Stimulated activated CD4-positive, alpha-beta T cell treated with anti-CD3 and anti-CD28 coated beads, TNF-alpha, amount 100 ng/mL, for 24 hours (primary cell): ENCODE results near the gene NRG3.

Experiments
- DNase-seq, 3 experiments: peaks; one replicate each; pipeline ENCODE4 v3.0.0-alpha.2; 2020; ENCODE audit warnings: low read depth in 3 of 3

NRG3 gene

DNA sequence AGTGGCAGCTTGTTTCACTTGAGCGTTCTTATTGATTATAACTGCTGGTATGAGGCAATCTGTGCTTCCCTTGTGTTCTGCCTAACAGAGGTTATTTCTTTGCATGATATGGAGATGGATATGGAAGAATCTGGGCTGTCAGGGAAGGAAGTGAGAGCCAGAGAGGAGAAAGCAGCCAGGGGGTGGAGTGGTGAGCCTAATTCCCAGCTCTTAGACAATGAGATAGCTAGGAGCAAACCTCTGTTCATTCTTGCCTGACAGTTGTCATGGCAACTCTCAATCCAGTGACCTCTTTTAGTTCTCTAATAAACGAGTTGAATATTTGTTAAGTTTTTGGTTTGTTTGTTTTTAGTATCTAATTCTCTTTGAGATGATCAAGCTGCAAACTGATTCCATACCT is 214.3 kb downstream of the NRG3 start:
- no peak for DNase-seq

DNA sequence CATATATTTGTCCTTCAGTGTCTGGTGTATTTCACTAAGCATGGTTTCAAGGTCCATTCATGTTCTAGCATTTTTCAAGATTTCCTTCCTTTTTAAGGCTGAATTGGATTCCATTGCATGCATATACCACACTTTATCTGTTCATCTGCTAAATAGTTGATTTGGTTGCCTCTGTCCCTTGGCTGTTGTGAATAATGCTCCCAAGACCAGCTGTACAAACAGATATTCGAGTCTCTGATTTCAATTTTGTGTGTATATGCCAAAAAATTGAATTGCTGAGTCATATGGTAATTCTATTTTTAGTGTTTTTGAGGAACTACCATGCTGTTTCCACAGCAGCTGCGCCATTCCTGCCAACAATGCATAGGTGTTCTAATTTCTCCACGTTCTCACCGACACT is 216.4 kb downstream of the NRG3 start:
- no peak for DNase-seq

DNA sequence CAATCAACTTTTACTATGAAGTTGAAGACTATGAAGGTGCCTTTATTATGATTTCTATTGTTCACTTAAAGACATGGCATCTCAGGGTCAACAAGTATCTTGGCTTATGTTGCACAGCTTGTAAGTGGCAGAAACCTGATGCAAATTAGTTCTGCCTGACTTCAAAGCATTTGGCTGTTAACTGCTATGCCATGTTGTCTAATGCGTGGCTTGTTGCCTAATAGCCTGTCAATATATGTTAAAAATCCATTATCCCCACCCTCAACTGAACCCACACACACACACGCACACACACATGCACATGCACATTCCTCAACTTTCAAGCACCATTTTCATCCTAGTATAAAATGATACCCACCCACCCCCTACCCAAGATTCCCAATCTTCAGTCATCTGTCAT is 217.1 kb downstream of the NRG3 start:
- DNase-seq: no peak

DNA sequence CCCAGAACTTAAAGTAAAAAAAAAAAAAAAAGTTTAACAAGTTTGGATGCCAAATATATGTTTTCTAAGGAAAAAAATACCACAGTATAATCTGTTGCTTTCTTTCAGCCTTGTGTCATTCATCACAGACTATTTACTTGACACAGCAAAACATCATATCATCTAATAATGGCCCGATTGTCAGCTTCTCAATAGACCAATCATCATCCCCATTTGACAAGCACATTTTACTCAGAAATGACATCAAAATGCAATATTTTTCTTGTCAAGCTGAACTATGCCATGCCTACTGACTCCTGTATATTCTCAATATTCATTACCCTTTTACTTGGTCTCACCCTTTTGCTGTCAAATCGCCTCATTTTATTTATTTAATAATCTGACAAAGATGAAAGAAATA is 249.7 kb downstream of the NRG3 start:
- no peak for DNase-seq

DNA sequence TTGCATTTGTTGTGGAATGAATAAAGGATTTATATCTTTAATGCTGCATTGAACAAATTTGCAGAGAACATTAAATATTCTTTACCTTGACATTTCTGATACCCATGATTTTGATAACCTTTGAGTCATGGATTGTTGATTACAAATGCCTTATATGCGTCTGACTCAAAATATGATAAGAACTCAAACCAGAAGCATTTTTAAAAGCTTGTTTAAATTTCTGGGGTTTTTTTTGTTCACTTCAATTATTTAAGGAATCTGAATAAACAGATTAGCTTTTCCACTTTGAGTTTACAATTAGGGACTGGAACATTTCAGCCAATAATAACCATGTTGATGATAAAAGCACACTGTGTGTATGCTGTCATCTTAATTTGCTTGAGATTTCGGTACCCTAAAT is 253.5 kb downstream of the NRG3 start:
- no peak for DNase-seq

DNA sequence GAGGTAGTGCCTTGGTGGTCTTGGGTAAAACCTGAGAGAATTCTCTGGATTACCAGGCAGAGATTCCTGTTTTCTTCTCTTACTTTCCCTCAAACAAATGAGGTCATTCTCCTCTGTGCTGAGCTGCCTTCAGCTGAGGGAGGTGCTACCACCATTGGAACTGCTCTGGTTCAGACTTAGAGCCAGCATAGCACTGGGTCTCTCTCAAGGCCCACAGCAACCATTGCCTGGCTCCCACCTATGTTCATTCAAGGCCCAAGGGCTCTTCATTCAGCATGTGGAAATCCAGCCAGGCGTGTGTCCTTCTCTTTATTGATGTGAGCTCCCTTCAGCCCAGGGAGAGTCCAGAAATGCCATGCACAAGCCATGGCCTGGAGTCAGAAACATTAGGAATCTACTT is 261.1 kb downstream of the NRG3 start:
- no peak for DNase-seq

DNA sequence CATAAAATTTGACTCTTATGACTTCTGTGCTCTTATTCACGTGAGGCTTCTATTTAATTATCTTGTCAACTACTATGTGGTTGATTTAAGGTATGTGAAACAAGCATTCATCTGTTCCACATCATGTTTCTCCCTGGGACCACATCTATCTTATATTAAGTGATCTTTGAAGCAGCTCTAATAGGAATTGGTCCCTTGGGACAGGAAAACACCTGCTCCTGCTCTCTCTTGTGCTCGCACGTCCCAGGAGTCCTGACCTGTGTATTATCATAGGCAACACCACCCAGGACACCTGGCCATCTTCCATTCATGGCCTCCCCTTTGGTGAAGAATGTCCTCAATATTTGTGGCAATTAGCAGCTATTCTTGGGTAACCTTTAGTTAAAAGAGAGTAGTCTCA is 269.2 kb downstream of the NRG3 start:
- no peak for DNase-seq

DNA sequence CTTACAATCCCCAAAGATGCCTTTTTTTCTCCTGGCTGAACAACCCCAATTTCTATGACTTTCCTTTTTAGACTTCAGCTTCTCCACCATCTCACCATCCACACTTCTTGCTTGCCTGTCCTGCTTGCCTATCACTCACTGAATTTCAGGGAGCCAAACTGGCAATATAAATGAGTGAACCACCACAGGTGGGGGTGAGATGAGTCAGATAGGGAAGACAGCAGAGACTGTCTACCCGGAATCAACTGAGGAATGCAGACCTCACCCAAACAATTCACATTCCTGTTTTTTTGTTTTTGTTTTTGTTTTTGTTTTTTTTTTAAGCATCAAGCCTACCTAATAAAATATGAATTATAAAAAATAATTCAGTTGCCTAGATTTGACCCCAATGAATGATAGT is 273.8 kb downstream of the NRG3 start:
- no peak for DNase-seq

DNA sequence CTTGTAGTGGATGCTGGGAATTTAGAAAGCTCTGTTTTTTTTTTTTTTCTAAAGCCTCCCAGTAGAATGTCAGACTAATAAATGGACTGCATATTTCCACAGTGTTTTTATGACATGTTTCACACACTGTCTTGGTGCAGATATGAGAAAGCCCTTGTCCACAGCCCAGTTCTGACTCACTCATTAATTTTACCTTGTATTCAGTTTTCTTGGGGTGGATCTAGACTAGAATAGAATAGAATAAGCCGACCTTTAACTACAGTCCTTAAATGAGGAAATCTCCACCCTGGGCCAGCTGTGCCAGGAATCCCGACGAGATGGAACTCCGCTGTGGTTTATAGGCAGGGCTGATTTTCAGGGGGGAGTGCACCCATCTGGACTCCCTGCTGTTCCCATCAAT is 274.7 kb downstream of the NRG3 start:
- no peak for DNase-seq

DNA sequence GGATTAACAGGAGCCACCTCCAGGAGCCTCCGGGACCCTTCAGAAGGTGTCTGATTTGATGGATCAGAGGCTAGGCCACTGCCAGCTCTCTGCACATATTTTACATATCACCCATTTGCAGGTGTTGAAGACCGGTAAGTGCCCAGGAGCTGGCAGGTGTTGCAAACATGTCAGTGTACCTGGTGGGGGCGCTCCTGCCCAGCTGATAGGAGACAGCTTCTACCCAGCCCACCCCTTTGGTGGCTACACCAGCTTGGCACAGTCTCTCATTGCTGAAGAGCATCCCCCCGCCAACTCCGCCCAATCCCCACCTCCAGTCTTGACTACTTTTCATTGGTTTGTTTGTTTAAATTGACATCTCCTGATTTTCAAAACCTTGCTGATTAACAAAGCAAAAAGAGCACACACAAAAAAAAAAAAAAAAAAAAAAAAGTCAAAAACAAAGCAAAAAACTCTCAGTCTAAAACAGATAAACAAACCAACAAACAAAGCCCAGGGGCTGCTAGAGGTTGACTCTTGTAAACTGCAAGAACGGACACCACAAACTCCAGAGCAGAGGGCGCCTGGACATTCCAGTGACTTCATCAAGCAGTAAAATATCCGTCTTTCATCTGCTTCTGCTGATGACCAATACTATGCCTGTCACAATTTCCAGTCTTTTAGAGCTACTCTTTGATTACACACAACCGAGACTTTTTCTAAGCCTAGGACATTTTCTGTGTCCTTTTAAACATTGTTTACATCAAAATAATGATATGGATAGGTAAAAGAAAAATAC is 275.3 kb downstream of the NRG3 start:
- no peak for DNase-seq

DNA sequence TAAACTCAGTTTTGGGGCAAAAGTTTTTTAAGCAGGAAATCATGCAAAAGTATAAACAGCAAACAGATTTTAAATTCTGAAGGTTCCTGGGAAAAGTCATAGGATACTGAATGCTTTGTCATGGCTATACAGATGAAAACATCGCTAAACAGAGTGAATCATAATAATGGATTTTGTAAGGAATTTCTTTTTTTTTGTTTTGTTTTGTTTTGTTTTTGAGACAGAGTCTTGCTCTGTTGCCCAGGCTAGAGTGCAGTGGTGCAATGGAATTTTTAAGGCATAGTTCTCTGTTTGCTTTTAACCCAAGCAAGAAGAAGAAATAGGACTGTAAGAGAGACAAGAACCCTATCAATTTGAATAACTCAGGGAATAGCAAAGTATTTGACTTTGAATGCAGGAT is 285.3 kb downstream of the NRG3 start:
- DNase-seq: no peak

DNA sequence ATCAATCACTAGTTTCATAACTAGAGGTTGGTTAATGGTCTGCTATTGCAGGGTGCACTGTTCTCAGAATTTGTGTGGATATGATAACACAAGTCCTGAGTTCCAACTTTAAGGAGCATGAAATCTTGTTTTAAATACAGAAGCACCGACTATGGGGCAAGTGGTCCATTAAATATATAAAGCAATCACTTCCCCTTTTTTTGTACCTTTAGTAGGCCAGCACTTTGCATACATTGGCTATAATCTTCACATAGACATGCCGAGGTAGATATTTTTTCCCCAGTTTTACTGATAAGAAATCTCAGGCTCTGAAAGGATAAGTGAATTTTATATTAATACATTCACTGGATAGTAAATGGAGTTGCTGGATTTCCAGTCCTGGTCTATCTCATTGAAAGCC is 286.3 kb downstream of the NRG3 start:
- DNase-seq: no peak

DNA sequence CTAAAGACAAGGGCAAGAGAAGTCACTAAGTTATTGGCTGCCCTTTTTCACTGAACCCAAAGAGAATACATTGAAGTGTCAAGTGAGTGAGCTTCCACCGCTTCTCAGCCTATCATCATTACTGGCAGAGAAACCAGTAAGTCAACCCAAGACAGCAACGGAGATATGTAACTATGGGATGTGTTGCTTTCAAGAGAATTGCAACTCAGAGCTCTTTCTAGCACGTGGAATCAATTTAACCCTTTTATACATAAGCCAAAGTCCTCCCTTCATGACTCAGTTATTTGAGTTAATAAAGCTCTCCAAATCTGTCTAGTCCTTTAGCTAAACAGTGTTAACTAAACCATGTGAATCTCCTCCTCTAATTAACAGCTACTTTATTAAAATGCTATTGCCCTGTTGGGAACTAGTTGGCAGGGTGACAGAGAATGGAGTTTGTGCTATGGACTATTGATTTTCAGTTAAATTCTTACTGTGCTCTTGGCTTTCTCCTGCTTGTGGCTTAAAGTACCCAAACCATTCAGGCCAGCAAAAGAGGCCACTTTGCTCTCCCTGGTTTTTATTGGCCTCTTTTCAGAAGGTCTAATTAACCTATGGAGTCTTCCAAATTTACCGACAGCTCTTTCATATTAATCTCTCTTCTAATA is 287.7 kb downstream of the NRG3 start:
- DNase-seq: no peak

DNA sequence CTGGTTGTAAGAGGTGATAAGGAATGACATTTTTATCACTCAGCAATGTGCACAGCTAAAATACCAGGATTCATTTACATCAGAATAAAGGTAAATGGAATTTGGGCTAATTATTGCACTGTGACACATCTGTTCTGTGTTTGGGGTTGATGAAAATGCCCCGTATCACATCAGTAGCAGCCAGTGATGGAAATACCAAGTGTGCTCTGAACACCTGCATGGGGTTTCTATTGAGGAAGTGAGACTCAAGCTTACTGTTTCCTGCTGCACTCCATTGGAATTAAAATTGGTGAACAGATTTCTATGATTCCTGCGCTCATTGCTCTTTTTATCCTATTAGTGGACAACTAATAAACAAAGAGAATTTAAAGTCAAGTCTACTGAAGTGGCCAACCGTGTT is 296.9 kb downstream of the NRG3 start:
- no peak for DNase-seq

DNA sequence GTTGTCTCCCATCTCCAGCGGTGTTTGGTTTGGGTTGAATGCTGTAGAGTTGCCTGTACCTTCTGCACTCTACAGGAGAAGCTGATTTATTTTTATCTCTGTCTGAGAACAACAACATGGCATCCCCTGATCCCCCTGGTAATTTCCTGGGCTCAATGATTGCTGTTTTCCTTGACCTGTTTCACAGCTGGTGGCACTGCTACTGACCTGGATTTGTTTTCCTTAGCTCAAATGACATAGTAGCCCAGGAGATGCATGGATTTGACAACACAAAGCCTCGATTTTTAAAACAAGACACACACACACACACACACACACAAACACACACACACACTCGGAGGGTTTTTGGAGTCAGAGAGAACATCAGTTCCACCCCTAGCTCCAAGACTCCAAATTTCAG is 301.6 kb downstream of the NRG3 start:
- no peak for DNase-seq

DNA sequence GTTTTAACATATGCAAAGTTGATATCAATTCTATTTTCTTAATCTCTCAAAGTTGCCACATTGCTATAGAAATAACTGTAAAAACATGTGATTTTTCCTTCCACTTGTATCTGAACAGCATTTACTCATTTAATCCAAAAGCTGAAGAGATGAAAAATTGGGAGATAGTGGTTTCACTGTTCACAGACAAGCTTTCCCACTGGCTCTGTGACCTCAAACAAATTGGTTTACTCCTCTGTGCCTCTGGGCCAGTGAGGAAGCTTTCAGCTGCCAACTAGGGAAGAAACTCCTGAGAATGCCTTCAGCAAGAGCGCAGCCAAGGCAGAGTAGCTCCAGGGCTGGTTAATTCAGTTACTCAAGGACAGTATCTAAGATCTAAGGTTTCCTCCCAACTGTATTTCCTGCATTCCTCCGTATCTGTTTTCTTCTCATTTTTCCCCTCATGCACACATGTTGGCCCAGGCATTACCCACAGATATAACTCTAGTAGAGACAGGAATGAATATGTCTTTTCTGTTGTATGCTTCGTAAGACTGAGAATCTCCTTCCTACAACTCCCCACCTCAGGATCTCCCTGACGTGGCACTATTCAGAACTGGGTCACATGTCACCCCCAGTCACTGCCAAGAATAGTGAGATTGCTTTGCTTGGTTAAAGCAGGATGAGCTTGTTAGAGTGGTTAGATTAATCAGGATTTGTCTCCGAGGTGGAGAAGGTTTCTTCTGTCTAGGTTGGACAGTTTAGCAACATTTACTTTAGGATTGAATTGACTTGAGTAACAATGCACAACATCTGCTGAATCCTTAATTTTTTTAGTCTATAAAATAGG is 315.7 kb downstream of the NRG3 start:
- DNase-seq: no peak

DNA sequence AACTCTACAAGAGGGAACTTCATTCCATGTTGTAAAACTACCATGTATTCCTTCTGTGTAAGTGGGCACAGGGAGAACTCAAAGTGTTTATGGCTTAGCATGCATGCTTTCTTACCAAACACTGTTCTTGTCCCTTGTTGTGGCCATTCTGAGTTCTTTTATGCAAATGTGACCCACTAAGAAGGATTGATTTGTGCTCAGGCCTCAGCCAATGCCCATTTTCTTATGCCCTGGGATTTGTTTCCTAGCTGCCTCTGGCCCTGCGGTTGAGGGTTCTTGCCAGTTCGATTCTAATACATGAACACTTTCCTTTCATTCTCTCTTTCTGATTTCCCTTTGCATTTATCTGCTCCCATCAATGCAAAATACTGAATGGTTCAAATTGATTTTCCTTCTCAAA is 316.7 kb downstream of the NRG3 start:
- no peak for DNase-seq

DNA sequence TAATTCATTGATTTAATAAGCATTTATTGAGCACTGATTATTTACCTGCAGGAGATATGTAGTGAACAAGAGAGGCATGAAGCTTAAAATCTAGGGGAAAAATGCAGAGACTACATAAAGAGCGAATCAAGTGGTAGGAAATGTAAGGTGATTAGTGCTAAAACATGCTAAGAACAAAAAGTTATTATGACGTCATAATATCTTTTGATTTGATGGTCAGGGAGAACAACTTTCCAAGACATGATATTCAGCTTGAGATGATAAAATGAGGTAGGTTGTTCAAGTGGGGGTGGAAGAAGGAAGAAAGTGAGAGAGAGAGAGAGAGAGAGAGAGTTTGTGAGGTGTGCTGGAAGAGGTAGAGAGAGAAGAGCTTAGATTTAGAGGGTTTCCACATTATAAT is 317.7 kb downstream of the NRG3 start:
- DNase-seq: no peak

DNA sequence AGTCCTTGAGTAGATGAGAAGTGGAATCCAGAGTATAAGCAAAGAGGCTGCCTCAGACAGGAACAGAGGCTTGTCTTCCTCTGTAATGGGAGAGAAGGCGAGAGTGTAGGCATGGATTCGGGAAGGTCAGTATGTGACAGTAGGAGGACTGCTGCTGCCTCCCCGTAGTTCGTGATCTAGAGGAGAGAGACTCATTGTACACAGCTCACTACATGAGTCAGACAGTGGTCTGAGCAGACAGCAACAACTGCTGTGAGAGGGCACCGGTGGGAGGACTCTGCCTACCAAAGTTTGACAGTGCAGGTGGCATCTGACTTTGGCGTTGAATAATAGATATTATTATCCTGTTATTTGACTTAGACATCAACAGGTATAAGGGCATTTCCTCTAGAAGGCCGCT is 319.4 kb downstream of the NRG3 start:
- no peak for DNase-seq

DNA sequence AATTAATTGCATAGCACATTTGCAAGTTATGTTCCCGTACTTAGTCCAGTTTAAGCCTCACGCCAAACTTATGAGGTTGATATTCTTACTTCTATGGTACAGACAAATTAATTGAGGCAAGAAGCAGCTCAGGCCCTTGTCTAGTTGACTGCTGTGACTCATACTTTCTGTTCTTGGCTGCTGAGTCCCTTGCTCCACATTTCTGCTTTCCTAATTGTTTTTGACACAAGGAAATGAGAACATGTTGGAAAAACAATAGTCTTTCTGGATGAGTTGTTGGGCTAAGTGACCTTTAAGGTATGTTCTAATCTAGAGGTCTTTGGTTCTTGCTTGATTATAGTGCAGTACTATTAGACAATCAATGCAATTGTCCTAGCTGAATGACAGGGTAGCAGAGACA is 331.8 kb downstream of the NRG3 start:
- DNase-seq: no peak

DNA sequence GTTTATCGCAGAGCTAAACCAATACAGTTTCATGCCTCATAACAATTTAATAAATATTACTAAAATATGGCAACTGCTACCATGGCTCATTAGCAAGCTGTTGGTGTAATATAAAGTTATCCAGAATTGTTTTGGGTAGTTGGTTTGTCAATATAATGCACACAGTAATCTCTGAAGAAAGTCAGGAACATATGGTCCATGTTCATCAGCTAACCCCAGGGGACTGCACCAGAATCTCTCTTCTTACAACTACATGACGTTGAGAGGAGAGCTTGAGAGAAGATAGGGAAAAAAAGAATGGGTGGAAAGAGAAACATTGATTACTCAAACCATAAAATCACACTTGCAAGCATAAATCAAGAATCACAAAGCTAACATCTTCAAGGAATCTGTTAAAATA is 333.7 kb downstream of the NRG3 start:
- DNase-seq: no peak

DNA sequence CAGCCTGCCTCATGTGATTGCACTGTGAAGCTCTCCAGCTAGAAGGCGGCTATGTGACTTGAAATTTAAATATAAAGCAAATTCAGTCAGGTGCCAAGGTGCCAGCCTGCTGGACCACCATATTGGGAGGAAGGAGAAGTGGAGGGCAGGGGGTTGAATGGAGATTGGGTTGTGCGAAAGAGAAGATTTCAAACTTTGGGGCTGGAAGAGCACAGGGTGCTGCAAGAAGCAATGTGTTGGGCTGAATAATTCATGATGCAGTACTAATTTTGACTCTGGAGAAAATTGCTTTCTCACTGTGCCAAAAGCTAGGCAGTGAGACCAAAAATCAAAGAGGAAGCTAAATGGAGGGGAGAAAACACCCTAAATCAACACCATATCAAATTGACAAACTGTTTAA is 335.3 kb downstream of the NRG3 start:
- DNase-seq: no peak

DNA sequence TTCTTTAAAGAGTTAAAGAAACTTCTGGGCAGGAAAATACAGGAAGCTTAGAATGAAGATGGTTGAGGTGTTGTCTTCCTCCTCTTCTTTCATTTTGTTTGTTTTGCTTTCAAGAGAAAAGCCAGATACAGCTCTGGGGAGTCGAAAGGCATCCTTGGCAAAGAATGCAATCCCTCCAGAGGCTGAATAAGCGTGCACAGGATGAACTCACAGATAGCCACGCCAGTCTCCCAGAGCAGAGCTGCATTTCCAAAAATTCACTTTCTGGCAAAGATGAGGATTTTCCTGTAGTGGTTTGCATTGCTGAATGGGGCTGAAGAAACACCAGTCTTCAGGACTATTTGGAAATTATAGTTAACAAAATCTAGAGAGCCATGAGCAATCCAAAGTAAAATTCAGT is 336.4 kb downstream of the NRG3 start:
- no peak for DNase-seq
